Endometrium (tissue), 2 donors: ENCODE data around the gene GYS2.

Experiments used
- FAIRE-seq: peaks from 2 replicates; lab custom pipeline; 2012; peaks lifted over from hg19 to GRCh38; lab: Jason Lieb, UNC
- donor health status: control.
- donor health status: control.

GYS2 gene

GRCh38 chr12:21552635-21553328 is 51.9 kb downstream of the GYS2 start:
- FAIRE-seq, result no peak

- no peak for FAIRE-seq
Measured at GRCh38 chr12:21551841-21552465, 52.7 kb downstream of the GYS2 start.

DNA sequence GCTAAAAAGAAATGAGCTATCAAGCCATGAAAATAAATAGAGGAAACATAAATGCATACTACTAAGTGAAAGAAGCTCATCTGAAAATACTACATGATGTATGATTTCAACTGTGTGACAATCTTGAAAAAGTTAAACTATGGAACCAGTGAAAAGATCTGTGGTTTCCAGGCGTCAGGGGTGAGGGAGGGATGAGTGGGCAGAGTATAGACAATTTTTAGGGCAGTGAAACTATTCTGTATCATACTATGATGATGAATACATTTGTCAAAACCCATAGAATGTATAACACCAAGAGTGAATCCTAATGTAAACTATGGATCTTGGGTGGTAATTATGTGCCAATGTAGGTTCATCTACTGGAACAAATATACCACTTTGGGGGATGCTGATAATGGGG is 57.2 kb downstream of the GYS2 start:
- no peak for FAIRE-seq

DNA sequence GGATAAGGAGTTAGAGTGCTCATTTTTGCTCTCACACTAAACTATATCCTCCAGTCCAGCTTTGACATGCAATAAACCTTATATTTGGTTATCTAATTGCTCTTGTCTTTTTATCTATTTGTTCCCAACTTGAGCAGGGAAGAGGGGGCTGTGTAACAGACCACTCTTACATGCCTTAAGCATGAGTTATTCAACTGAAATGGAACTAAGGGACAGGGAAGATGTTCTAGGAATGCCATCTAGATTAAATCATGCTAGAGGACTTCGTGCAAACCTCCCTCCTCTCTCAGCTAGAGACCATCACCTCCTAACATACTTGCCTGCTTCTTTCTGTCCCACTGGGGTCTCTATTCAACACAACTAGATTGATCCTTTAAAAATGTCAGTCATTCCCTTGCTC is 57.9 kb downstream of the GYS2 start:
- no peak for FAIRE-seq

DNA sequence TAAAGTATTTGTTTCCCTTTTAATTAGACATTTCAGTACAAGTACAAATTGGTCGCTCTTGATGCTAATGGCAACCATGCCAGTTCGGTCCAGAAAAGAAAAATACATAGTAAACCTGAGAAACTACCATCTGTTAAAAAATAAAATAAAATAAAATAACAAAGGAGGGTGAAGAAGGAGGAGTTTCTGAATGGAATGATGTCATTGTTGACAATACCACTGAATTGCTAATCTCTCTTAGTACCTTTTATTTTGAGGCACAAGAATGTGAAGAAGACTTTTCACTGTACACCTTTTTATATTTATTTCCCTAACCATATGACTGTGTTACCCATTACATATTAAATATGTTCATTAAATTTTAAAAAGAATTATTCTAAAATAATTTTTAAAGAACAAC is 59.1 kb downstream of the GYS2 start:
- no peak for FAIRE-seq

GRCh38 chr12:21543151-21543550 is 61.5 kb downstream of the GYS2 start:
- no peak for FAIRE-seq

DNA sequence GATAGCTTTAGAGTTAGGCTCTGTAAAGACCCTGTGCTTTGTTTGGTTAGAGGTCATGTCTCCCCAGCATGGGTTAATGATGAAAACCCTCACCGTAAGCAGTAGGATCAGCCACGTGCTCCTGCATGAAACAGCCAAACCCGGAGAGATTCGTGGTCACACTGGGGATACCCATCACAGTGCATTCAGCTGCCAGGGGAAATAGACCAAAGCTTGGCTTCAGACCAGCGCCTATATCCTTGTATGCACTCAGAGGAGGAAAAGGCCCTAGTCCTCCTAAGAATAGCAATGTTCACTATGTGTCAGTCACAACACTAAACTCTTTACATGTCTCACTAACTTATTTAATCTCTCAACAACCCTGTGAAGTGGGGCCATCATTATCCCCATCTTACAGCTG is 62.2 kb downstream of the GYS2 start:
- FAIRE-seq, result no peak

DNA sequence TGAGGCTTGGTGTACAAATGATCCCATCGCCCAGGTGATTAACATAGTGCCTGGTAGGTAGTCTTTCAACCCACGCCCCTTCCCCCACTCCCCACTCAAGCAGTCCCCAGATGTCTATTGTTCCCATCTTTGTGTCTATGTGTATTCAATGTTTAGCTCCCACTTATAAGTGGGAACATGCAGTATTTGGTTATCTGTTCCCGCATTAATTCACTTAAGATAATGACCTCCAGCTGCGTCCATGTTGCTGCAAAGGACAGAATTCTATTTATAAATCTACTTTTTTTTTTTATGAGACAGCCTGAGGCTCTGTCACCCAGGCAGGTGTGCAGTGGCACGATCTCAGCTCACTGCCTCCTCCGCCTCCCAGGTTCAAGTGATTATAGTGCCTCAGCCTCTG is 62.9 kb downstream of the GYS2 start:
- FAIRE-seq, result no peak

- FAIRE-seq, result no peak
Measured at GRCh38 chr12:21539797-21540196, 64.8 kb downstream of the GYS2 start.

DNA sequence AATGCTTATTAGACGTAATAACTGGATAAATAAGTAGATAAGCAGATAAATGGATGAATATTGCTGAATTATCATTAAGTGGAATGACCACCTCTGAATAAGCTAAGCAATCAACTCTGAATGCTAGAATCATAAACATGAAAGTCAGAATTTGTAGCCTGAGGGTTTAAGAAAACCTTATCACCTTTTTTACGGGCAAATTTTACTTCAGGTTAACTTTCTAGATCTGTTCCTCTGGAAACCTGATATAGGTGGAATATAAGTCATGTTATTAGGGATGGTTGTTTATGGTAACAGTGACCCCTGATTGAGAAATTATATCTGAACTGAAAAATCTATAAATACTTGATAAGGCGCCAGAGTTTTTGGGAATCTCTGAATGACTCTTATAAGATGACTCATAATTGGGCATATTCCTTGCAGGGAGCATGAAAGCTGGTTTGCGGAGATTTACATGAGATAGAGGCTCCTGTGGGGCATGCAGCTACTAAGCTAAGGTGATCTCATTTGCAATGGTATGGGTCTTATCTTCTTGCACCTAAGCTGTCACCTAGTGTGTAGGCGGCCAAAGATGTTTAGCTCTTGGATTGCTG is 66.5 kb downstream of the GYS2 start:
- no peak for FAIRE-seq

GRCh38 chr12:21529456-21529855 is 75.2 kb downstream of the GYS2 start:
- FAIRE-seq, result no peak

DNA sequence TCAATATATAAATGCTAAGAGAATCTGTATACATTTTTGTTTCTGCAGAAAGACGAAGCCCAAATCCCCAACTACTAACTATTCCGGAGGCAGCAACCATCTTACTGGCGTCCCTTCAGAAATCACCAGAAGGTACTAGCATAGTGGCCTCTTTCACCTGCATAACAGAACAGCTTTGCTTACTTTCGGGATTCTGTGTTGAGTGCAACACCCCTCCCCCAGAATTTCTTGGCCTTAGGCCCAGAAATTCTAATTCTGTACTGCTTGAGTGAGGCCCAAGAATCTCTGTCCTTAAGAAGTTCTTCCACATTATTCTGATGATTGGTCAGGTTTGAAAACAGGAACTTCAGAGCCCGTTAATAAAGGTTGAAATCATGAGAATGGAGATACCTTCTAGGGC is 75.7 kb downstream of the GYS2 start:
- FAIRE-seq, result no peak

DNA sequence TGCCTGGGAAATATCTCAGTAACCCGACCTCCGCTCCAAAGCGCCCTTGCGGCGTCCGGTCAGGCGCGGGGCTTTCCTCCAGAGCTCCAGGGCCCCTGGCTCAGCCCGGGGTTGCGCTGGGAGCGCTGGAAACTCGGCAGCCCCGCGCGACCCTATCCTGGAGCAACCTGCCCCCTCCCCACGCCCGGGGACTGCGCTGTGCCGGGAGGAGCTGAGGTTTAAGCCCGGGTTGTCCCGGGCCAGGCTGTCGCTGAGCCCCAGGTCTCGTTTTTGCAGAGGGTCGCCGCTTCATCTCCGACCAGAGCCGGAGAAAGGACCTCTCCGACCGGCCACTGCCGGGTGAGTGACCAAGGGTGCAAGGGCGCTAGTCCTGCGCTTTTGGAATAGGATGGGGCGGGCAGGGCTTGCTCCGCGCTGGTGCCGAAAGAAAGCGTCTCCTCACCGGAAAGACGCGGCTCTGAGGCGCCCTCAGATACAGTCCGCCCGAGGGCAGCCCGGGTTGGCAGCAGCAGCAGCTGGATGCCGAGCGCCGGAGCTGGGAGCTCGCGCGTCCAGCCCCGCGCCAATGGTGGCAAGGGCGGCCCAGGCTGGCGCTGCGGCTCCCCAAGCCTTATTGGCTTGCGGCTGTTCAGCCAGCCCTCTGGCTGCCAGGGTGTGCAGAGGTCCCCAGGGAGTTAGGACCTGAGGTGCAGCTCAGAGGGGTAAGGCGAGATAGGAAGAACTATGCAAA is 77.0 kb downstream of the GYS2 start:
- FAIRE-seq, result no peak

- FAIRE-seq, result no peak
Measured at GRCh38 chr12:21526721-21527345, 77.8 kb downstream of the GYS2 start.

- no peak for FAIRE-seq
Measured at GRCh38 chr12:21526053-21526452, 78.6 kb downstream of the GYS2 start, which contains the start of gene SPX. Gene SPX (plus strand): TSS chr12:21526296. CDS start chr12:21526473, 177 bp downstream.

DNA sequence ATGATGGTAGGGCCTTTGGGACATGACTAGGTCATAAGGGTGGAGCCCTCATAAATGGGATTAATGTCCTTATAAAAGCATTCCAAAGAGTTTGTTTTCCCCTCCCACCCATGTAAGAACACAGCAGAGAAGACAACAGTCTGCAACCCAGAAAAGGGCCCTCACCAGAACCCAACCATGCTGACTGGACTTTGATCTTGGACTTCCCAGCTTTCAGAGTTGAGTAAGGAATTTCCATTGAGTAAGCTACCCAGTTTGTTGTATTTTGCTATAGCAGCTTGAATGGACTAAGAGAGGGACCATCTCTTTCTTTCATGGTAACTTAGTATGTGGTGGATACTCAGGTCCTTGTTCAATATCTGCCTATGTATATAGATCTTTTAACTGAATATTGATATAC is 81.5 kb downstream of the GYS2 start:
- FAIRE-seq, result no peak

DNA sequence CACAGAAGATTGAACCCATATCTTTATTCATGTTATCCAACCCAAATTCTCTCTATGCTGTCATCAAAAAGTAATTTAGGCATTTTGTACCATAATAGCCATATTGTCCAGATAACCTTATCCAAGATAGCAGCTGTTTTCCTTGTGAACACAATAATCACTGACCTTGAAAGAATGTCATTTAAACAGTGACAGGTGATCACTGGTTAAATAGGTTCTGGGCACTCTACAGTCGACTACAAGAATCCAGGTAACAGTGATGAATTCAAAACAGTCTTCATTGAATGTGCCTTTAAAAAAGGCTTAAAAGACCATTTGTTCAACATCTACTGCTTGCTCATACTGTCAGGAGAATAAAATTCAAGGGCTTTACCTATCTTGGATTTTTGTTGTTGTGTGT is 83.1 kb downstream of the GYS2 start:
- no peak for FAIRE-seq

- FAIRE-seq, result no peak
Measured at GRCh38 chr12:21518451-21518850, 86.2 kb downstream of the GYS2 start.

- FAIRE-seq, result no peak
Measured at GRCh38 chr12:21516281-21516680, 88.4 kb downstream of the GYS2 start.

- FAIRE-seq, result no peak
Measured at GRCh38 chr12:21509768-21510167, 94.9 kb downstream of the GYS2 start.

- no peak for FAIRE-seq
Measured at GRCh38 chr12:21507849-21508248, 96.8 kb downstream of the GYS2 start.

- no peak for FAIRE-seq
Measured at GRCh38 chr12:21505888-21506287, 98.8 kb downstream of the GYS2 start.

DNA sequence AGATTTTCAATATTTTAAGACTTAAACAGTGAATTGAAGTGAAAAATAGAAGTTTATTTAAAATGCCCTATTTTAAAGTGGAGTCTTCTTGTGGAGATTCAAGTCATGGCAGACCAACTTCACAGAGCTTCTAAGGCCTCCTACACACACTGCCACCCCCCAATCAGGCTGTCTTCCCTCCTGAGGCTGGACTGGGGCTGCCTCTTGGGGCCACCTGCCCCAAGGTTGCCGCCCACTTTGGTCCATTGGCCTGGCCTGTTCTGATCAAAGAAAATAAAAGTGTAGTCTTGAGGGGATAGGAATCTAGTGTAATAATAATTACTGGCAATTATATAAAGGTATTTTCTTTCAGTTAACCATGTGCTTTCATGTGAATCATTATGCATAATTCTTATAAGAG is 101.8 kb downstream of the GYS2 start:
- FAIRE-seq, result no peak
